Astrocyte of the cerebellum (primary cell): ENCODE data around the gene MGRN1.

ENCODE experiments used
- DNase-seq: peaks from one replicate; pipeline ENCODE4 v3.0.0-alpha.2; 2011; ENCODE audit warnings: low read depth
- H3K4me3 ChIP-seq: 2 replicates; pipeline ENCODE4 v1.5.1; 2011; ENCODE audit warnings: mild to moderate bottlenecking, low read depth, low read length, moderate library complexity
- CTCF ChIP-seq: IDR thresholded peaks from 2 replicates; pipeline ENCODE4 v1.5.1; 2012; ENCODE audit warnings: low read length, low read depth, moderate library complexity, mild to moderate bottlenecking; ENCODE audit errors: missing control alignments
- in situ Hi-C: cut with HindIII; loops from 2 replicates; pipeline ENCODE4 v1.10.0; 2017; ENCODE audit warnings: low sequenced_read_pairs

The MGRN1 gene

DNA sequence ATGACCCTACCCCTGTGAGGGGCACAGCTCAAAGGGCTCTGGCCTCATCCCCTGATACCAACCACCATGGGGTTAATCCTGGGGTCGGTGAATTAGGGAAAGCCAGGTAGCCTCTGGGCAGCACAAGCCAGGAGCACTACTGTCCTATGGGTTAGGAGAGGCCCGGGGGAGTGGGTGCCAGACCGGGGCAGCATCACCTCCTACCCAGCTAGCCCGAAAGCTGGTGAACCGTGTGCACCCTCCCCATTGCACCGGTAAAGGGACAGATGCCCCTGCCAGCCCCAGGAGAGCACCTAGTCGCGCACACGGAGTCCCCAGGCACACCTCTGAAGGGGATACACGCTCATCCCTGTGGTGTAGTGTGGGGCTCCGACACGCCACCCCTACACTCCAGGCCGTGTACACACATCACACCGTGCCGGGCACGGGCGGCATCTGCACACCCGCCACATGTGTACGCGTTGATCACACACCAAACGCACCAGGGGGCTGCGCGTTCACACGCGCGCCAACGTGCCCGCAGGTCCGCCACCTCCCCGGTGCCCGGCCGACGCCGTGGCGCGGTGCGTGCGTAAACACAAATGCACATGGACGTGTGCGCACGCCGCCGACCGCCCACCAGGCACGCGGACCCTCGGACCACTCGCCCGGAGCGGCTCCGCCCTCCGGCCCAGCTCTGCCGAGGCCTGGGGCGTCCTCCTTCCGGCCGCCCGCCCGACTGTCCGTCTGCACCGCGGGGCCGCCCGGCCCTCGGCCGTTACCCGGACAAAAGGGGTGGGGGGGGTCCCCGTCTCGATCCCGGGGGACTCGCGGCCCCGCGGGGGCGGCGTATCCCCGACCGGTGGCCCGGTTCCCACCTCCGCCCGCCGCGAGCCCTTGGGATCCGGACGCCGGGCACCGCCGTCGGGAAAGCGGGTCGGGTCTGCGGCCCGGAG is 10.7 kb upstream of the MGRN1 start:
- TF ChIP-seq CTCF: no peak
- DNase-seq: no peak
- peak overlapping the region; percentile 70 for H3K4me3 ChIP-seq
- in situ Hi-C loops: no loop called here

GRCh38 chr16:4614571-4615383 is 9.8 kb upstream of the MGRN1 start, which contains the start of gene UBALD1:
UBALD1 (minus strand) TSS chr16:4614888; CDS start chr16:4614797, 91 bp downstream.
- in situ Hi-C loops: no loop called here
- no peak for TF ChIP-seq CTCF
- H3K4me3 ChIP-seq: peak within 1 kb of the TSS; percentile 70
- DNase-seq: peak; percentile 44

- peak overlapping the region; percentile 70 for H3K4me3 ChIP-seq
- no peak for DNase-seq
- no peak for TF ChIP-seq CTCF
- in situ Hi-C loops: no loop called here
Observed at GRCh38 chr16:4615384-4616046, 9.1 kb upstream of the MGRN1 start.

GRCh38 chr16:4616047-4616811 is 8.4 kb upstream of the MGRN1 start:
- in situ Hi-C loops: no loop called here
- TF ChIP-seq CTCF: peak; percentile 31
- H3K4me3 ChIP-seq: peak overlapping the region; percentile 62
- peak; percentile 100 for DNase-seq

- DNase-seq: no peak
- no peak overlapping the region for H3K4me3 ChIP-seq
- in situ Hi-C loops: no loop called here
- no peak for TF ChIP-seq CTCF
Observed at GRCh38 chr16:4617880-4618279, 6.7 kb upstream of the MGRN1 start.
